ENCODE results near the gene FAM162A. TPM values are rescaled to one million over a fixed set of nuclear protein-coding genes. Genes with fewer than 3 reads are reported as not detected.

Gene FAM162A
- total and polyA plus RNA-seq, 8 donors = 30.2 to 51.8 (median 39.6) TPM

GRCh38 chr3:122350814-122351418 lies 33.1 kb upstream of the FAM162A start:
- intact Hi-C loops (cut with DNase I) = no loop called here
- H3K27me3 ChIP-seq = no peaks in the 10 kb centered on the region
- peak; percentile 36 for ATAC-seq

GRCh38 chr3:122351612-122352011 lies 32.4 kb upstream of the FAM162A start:
- DNase-seq (no peak), ATAC-seq (no peak)
- no peaks in the 10 kb centered on the region for H3K36me3 ChIP-seq
- no peaks in the 10 kb centered on the region for H3K27me3 ChIP-seq
- peaks cover 0 to 7% of the 10 kb centered on the region in 2 donors for H3K4me1 ChIP-seq
- intact Hi-C loops (cut with DNase I) = no loop called here
- no peak overlapping the region for H3K4me3 ChIP-seq
- H3K9me3 ChIP-seq = peaks cover 0 to 2% of the 10 kb centered on the region in 2 donors
- no peak for TF ChIP-seq CTCF (IDR thresholded peaks at IDR 0.05)
- no peak overlapping the region for H3K27ac ChIP-seq

More at GRCh38 chr3:122350814-122351418, 33.1 kb upstream of the FAM162A start:
- Histone ChIP-seq H3K4me1 (peaks cover 0 to under 1% of the 10 kb centered on the region in 2 donors), H3K27ac (no peak overlapping the region), H3K36me3 (no peaks in the 10 kb centered on the region), H3K9me3 (peaks cover 0 to 2% of the 10 kb centered on the region in 2 donors), H3K4me3 (no peak overlapping the region)
- TF ChIP-seq CTCF (IDR thresholded peaks at IDR 0.05) = no peak
- DNase-seq = no peak

- no peak overlapping the region for H3K27ac ChIP-seq
- H3K36me3 ChIP-seq = no peaks in the 10 kb centered on the region
- intact Hi-C loops (cut with DNase I) = no loop called here
- DNase-seq (no peak), ATAC-seq (no peak)
- H3K4me3 ChIP-seq = no peak overlapping the region
- no peak for TF ChIP-seq CTCF (IDR thresholded peaks at IDR 0.05)
- H3K9me3 ChIP-seq = no peaks in the 10 kb centered on the region
- peaks cover 0 to 7% of the 10 kb centered on the region in 2 donors for H3K4me1 ChIP-seq
- no peaks in the 10 kb centered on the region for H3K27me3 ChIP-seq
Measured at GRCh38 chr3:122353215-122353614, 30.8 kb upstream of the FAM162A start.

GRCh38 chr3:122353893-122354401 lies 30.0 kb upstream of the FAM162A start:
- H3K4me1 ChIP-seq = peaks cover 0 to 7% of the 10 kb centered on the region in 2 donors
- H3K4me3 ChIP-seq = no peak overlapping the region
- H3K9me3 ChIP-seq = no peaks in the 10 kb centered on the region
- TF ChIP-seq CTCF (IDR thresholded peaks at IDR 0.05) = no peak
- H3K27ac ChIP-seq = no peak overlapping the region
- ATAC-seq (no peak), DNase-seq (no peak)
- intact Hi-C loops (cut with DNase I) = no loop called here
- H3K27me3 ChIP-seq = no peaks in the 10 kb centered on the region
- peaks cover 0 to 6% of the 10 kb centered on the region in 2 donors for H3K36me3 ChIP-seq

GRCh38 chr3:122355612-122356011 lies 28.4 kb upstream of the FAM162A start:
- H3K4me1 ChIP-seq = peaks cover 0 to 7% of the 10 kb centered on the region in 2 donors
- no peaks in the 10 kb centered on the region for H3K9me3 ChIP-seq
- H3K4me3 ChIP-seq = no peak overlapping the region
- no peak overlapping the region for H3K27ac ChIP-seq
- intact Hi-C loops (cut with DNase I) = no loop called here
- ATAC-seq = no peak
- TF ChIP-seq CTCF (IDR thresholded peaks at IDR 0.05) = no peak
- no peak for DNase-seq
- no peaks in the 10 kb centered on the region for H3K27me3 ChIP-seq
- H3K36me3 ChIP-seq = peaks cover 0 to 11% of the 10 kb centered on the region in 2 donors
